WTC11 (cell line): ENCODE measurements around the gene CHRM5. TPM values are rescaled to one million over a fixed set of nuclear protein-coding genes. Genes with fewer than 3 reads are reported as not detected.

Experiments used
- ATAC-seq: fragments of 200-7000 bp; cut with Tn5 transposase; 2 replicates; pipeline ENCODE4 v1.10.0; 2021; ENCODE audit warnings: mild to moderate bottlenecking, moderate library complexity
- CTCF ChIA-PET: fragments of 300-600 bp; sonication (Branson Sonifier 250); formaldehyde crosslinking; loops from one replicate; lab custom pipeline; 2021; ENCODE audit warnings: antibody characterized with exemption; lab: Charles Lee
- POLR2A ChIA-PET: fragments of 350-600 bp; sonication (Branson Sonifier 250); formaldehyde crosslinking; loops from one replicate; lab custom pipeline; 2021; ENCODE audit warnings: antibody characterized with exemption; lab: Charles Lee
- DNase-seq: peaks from one replicate; pipeline ENCODE4 v3.0.0; 2021; ENCODE audit warnings: low spot score
- H3K27ac Mint-ChIP-seq: 2 replicates; pipeline ENCODE4 v1.8.0; 2021; ENCODE audit warnings: mixed read lengths
- H3K27me3 Mint-ChIP-seq: 2 replicates; pipeline ENCODE4 v1.8.0; 2021; ENCODE audit warnings: low read depth, mild to moderate bottlenecking, moderate library complexity, mixed read lengths
- H3K36me3 Mint-ChIP-seq: 2 replicates; pipeline ENCODE4 v1.8.0; 2021; ENCODE audit warnings: mixed read lengths
- H3K4me1 Mint-ChIP-seq: 2 replicates; pipeline ENCODE4 v1.8.0; 2022; ENCODE audit warnings: mixed read lengths
- H3K4me3 Mint-ChIP-seq: 2 replicates; pipeline ENCODE4 v1.8.0; 2021; ENCODE audit warnings: mild to moderate bottlenecking, moderate library complexity, mixed read lengths
- H3K9me3 Mint-ChIP-seq: 2 replicates; pipeline ENCODE4 v1.8.0; 2021; ENCODE audit warnings: mixed read lengths
- EMX1 ChIP-seq: fragments of 250-450 bp; sonication (Bioruptor Pico); IDR thresholded peaks from 2 replicates; pipeline ENCODE4 v1.8.0; 2021; ENCODE audit warnings: mild to moderate bottlenecking
- PRDM15 ChIP-seq: sonication (generic); formaldehyde crosslinking; IDR thresholded peaks from 2 replicates; pipeline ENCODE4 v1.8.0; 2022; ENCODE audit warnings: missing genetic modification reagents
- PRRX2 ChIP-seq: fragments of 250-450 bp; sonication (Bioruptor Pico); IDR thresholded peaks from 2 replicates; pipeline ENCODE4 v1.8.0; 2021; ENCODE audit warnings: mild to moderate bottlenecking
- RELA ChIP-seq: sonication (generic); formaldehyde crosslinking; IDR thresholded peaks from 2 replicates; pipeline ENCODE4 v1.8.1; 2022; ENCODE audit warnings: missing genetic modification reagents, mild to moderate bottlenecking, borderline replicate concordance
- TEAD4 ChIP-seq: sonication (generic); formaldehyde crosslinking; IDR thresholded peaks from 2 replicates; pipeline ENCODE4 v1.8.0; 2022; ENCODE audit warnings: mild to moderate bottlenecking, missing genetic modification reagents
- ZNF138 ChIP-seq: sonication (generic); formaldehyde crosslinking; conservative IDR thresholded peaks from 2 replicates; pipeline ENCODE4 v1.8.1; 2022; ENCODE audit warnings: mild to moderate bottlenecking, moderate library complexity, missing genetic modification reagents
- ZNF281 ChIP-seq: sonication (generic); formaldehyde crosslinking; IDR thresholded peaks from 2 replicates; pipeline ENCODE4 v1.8.0; 2023; ENCODE audit warnings: mild to moderate bottlenecking, missing genetic modification reagents
- ZNF396 ChIP-seq: fragments of 250-450 bp; sonication (Bioruptor Pico); IDR thresholded peaks from 2 replicates; pipeline ENCODE4 v1.8.0; 2021; ENCODE audit warnings: mild to moderate bottlenecking, moderate library complexity, borderline replicate concordance
- total RNA-seq: library from RNA; stranded (reverse); gene quantifications from 3 replicates; pipeline ENCODE4 v1.2.3, GENCODE V29; 2021
- TF ChIP-seq, protein P1 (sequence below): fragments of 250-450 bp; sonication (Bioruptor Pico); IDR thresholded peaks from 2 replicates; pipeline ENCODE4 v1.8.0; 2021; ENCODE audit warnings: mild to moderate bottlenecking
- TF ChIP-seq, protein P2 (sequence below): sonication (generic); formaldehyde crosslinking; IDR thresholded peaks from 2 replicates; pipeline ENCODE4 v1.8.0; 2023; ENCODE audit warnings: missing genetic modification reagents

The CHRM5 gene
- total RNA-seq, 1 experiment from 2014 or later: not detected

- Mint-ChIP-seq H3K4me3 (no peak overlapping the region), H3K4me1 (peaks cover 15% of the 10 kb centered on the region), H3K27ac (no peak overlapping the region), H3K36me3 (no peaks in the 10 kb centered on the region), H3K27me3 (no peaks in the 10 kb centered on the region), H3K9me3 (no peaks in the 10 kb centered on the region)
- no peak for ATAC-seq
- no peak for TF ChIP-seq ZNF138
- TF ChIP-seq EMX1 (CRISPR knock-in tag): no peak
- TF ChIP-seq ZNF281 (CRISPR knock-in tag): no peak
- no peak for TF ChIP-seq PRDM15 (CRISPR knock-in tag)
- TF ChIP-seq ZNF396: no peak
- no peak for DNase-seq
- POLR2A ChIA-PET: no interaction called here
- CTCF ChIA-PET: interaction anchor here (0.8 to 2.3 kb wide), 3 partner anchors 16 to 659 kb away, joined by 3 to 22 read pairs (median 7); no protein-coding TSS in a partner anchor
Measured at GRCh38 chr15:33968821-33969220, 524 bp downstream of the CHRM5 start.

DNA sequence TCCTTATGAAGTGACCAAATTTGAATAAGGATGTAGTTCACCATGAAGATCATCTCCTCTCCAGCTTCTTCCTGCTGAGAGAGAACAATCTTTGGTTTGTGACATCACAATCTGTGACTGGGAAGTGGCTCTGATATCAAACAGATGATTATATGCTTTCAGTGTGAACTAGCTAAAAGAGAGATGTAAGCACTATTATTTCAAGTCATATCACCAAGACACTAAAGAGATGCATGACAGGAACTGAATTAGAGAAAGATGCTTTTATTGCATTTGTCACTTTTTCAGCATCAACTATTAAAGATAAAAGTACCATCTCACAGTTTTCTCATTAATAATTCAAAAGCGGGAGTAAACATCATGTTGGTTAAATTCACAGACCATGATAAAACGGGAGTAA, 3.5 kb downstream of the CHRM5 start:
- no peaks in the 10 kb centered on the region for H3K27me3 Mint-ChIP-seq
- CTCF ChIA-PET: no interaction called here
- DNase-seq (no peak), ATAC-seq (no peak)
- TF ChIP-seq PRDM15 (CRISPR knock-in tag) (no peak), TEAD4 (CRISPR knock-in tag) (no peak), PRRX2 (CRISPR knock-in tag) (no peak), RELA (CRISPR knock-in tag) (no peak)
- TF ChIP-seq, protein P1, sequence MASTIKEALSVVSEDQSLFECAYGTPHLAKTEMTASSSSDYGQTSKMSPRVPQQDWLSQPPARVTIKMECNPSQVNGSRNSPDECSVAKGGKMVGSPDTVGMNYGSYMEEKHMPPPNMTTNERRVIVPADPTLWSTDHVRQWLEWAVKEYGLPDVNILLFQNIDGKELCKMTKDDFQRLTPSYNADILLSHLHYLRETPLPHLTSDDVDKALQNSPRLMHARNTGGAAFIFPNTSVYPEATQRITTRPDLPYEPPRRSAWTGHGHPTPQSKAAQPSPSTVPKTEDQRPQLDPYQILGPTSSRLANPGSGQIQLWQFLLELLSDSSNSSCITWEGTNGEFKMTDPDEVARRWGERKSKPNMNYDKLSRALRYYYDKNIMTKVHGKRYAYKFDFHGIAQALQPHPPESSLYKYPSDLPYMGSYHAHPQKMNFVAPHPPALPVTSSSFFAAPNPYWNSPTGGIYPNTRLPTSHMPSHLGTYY: no peak
- TF ChIP-seq, protein P2, sequence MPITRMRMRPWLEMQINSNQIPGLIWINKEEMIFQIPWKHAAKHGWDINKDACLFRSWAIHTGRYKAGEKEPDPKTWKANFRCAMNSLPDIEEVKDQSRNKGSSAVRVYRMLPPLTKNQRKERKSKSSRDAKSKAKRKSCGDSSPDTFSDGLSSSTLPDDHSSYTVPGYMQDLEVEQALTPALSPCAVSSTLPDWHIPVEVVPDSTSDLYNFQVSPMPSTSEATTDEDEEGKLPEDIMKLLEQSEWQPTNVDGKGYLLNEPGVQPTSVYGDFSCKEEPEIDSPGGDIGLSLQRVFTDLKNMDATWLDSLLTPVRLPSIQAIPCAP (CRISPR knock-in tag): no peak
- no peak overlapping the region for H3K4me3 Mint-ChIP-seq
- peaks cover 15% of the 10 kb centered on the region for H3K4me1 Mint-ChIP-seq
- POLR2A ChIA-PET: no interaction called here
- H3K36me3 Mint-ChIP-seq: no peaks in the 10 kb centered on the region
- H3K27ac Mint-ChIP-seq: no peak overlapping the region
- H3K9me3 Mint-ChIP-seq: no peaks in the 10 kb centered on the region
